Measurements from ENCODE around the gene DNAJB8.

The DNAJB8 gene

GRCh38 chr3:128502712-128503111 lies 36.0 kb upstream of the DNAJB8 start:
- Histone ChIP-seq H4K20me1 (ENCODE audit: insufficient read depth, low read length) (no peaks in the 10 kb centered on the region), H3K4me1 (ENCODE audit: insufficient read depth, low read length) (peaks cover 4% of the 10 kb centered on the region; the same call in 1 of the 2 replicates), H2AFZ (ENCODE audit: low read depth, low read length) (no peak overlapping the region), H3K9ac (ENCODE audit: low read depth, low read length) (no peak overlapping the region), H3K4me3 (ENCODE audit: low read depth in 1 of 2, low read length in 2 of 2) (no peak overlapping the region), H3K27ac (ENCODE audit: low read length) (no peak overlapping the region), H3K27me3 (ENCODE audit: insufficient read depth, low read length, poor library complexity) (peaks cover 6% of the 10 kb centered on the region), H3K79me2 (ENCODE audit: insufficient read depth, low read length) (no peaks in the 10 kb centered on the region), H3K4me2 (ENCODE audit: insufficient read depth, low read length) (no peak overlapping the region), H3K36me3 (ENCODE audit: insufficient read depth, low read length) (no peaks in the 10 kb centered on the region), H3K9me3 (ENCODE audit: insufficient read depth, low read length, severe bottlenecking) (no peaks in the 10 kb centered on the region)
- no peak for DNase-seq
- TF ChIP-seq CTCF (IDR thresholded peaks at IDR 0.05; ENCODE audit: borderline replicate concordance, extremely low read depth, low read length, poor library complexity, severe bottlenecking): no peak
- TF ChIP-seq EZH2 (IDR thresholded peaks at IDR 0.05; ENCODE audit: borderline replicate concordance, low read depth, low read length, severe bottlenecking): no peak
- no peak for ATAC-seq (ENCODE audit: insufficient read depth, low read depth)

GRCh38 chr3:128501431-128501830 lies 34.7 kb upstream of the DNAJB8 start:
- Histone ChIP-seq H3K79me2 (ENCODE audit: insufficient read depth, low read length) (no peaks in the 10 kb centered on the region), H4K20me1 (ENCODE audit: insufficient read depth, low read length) (no peaks in the 10 kb centered on the region), H3K36me3 (ENCODE audit: insufficient read depth, low read length) (no peaks in the 10 kb centered on the region), H3K27me3 (ENCODE audit: insufficient read depth, low read length, poor library complexity) (peaks cover 6% of the 10 kb centered on the region), H2AFZ (ENCODE audit: low read depth, low read length) (no peak overlapping the region), H3K9ac (ENCODE audit: low read depth, low read length) (no peak overlapping the region), H3K9me3 (ENCODE audit: insufficient read depth, low read length, severe bottlenecking) (no peaks in the 10 kb centered on the region), H3K4me1 (ENCODE audit: insufficient read depth, low read length) (peaks cover 11% of the 10 kb centered on the region), H3K27ac (ENCODE audit: low read length) (no peak overlapping the region), H3K4me2 (ENCODE audit: insufficient read depth, low read length) (no peak overlapping the region), H3K4me3 (ENCODE audit: low read depth in 1 of 2, low read length in 2 of 2) (no peak overlapping the region)
- TF ChIP-seq CTCF (IDR thresholded peaks at IDR 0.05; ENCODE audit: borderline replicate concordance, extremely low read depth, low read length, poor library complexity, severe bottlenecking) (no peak), EZH2 (IDR thresholded peaks at IDR 0.05; ENCODE audit: borderline replicate concordance, low read depth, low read length, severe bottlenecking) (no peak)
- DNase-seq (no peak), ATAC-seq (ENCODE audit: insufficient read depth, low read depth) (no peak)

GRCh38 chr3:128500556-128500955 lies 33.9 kb upstream of the DNAJB8 start:
- H3K27me3 ChIP-seq (ENCODE audit: insufficient read depth, low read length, poor library complexity): peaks cover 6% of the 10 kb centered on the region
- no peak overlapping the region for H3K9ac ChIP-seq (ENCODE audit: low read depth, low read length)
- H3K27ac ChIP-seq (ENCODE audit: low read length): no peak overlapping the region
- H4K20me1 ChIP-seq (ENCODE audit: insufficient read depth, low read length): no peaks in the 10 kb centered on the region
- no peak overlapping the region for H3K4me3 ChIP-seq (ENCODE audit: low read depth in 1 of 2, low read length in 2 of 2)
- H3K4me2 ChIP-seq (ENCODE audit: insufficient read depth, low read length): no peak overlapping the region
- H3K79me2 ChIP-seq (ENCODE audit: insufficient read depth, low read length): no peaks in the 10 kb centered on the region
- H3K9me3 ChIP-seq (ENCODE audit: insufficient read depth, low read length, severe bottlenecking): no peaks in the 10 kb centered on the region
- ATAC-seq (ENCODE audit: insufficient read depth, low read depth) (no peak), DNase-seq (no peak)
- H3K4me1 ChIP-seq (ENCODE audit: insufficient read depth, low read length): peaks cover 11% of the 10 kb centered on the region
- no peak for TF ChIP-seq CTCF (IDR thresholded peaks at IDR 0.05; ENCODE audit: borderline replicate concordance, extremely low read depth, low read length, poor library complexity, severe bottlenecking)
- no peak for TF ChIP-seq EZH2 (IDR thresholded peaks at IDR 0.05; ENCODE audit: borderline replicate concordance, low read depth, low read length, severe bottlenecking)
- no peaks in the 10 kb centered on the region for H3K36me3 ChIP-seq (ENCODE audit: insufficient read depth, low read length)
- H2AFZ ChIP-seq (ENCODE audit: low read depth, low read length): no peak overlapping the region

Measured in DND-41 (cell line).